Vagina (tissue), 2 donors: ENCODE measurements around the gene TMEM190. TPM values are rescaled to one million over a fixed set of nuclear protein-coding genes. Genes with fewer than 3 reads are reported as not detected.
A peak's percentile ranks its signal among the peaks of the same experiment; 100 is the strongest.

Experiments
- DNase-seq, 2 donors: peaks; one replicate each; pipeline ENCODE4 v3.0.0-alpha.2; 2017; ENCODE audit errors: extremely low spot score in 2 of 2
- H3K27ac ChIP-seq: fragments of 200-600 bp; sonication (generic); one replicate; pipeline ENCODE4 v1.5.1; 2019
- H3K27me3 ChIP-seq: fragments of 200-600 bp; sonication (generic); one replicate; pipeline ENCODE4 v1.5.1; 2019
- H3K36me3 ChIP-seq, 2 donors: fragments of 200-600 bp; sonication (generic); one replicate each; pipeline ENCODE4 v1.5.1; 2017 to 2019
- H3K4me1 ChIP-seq: fragments of 200-600 bp; sonication (generic); one replicate; pipeline ENCODE4 v1.5.1; 2019
- H3K4me3 ChIP-seq, 2 donors: fragments of 200-600 bp; sonication (generic); 1 replicate in 1 of 2; 2 replicates in 1 of 2; pipeline ENCODE4 v1.5.1; 2016 to 2019
- H3K9me3 ChIP-seq: fragments of 200-600 bp; sonication (generic); one replicate; pipeline ENCODE4 v1.5.1; 2019
- POLR2A ChIP-seq, 2 donors: fragments of 450-650 bp; IDR thresholded peaks; one replicate each; pipeline ENCODE4 v1.6.1; 2017; ENCODE audit warnings: antibody characterized with exemption in 2 of 2, mild to moderate bottlenecking in 2 of 2, moderate library complexity in 2 of 2
- POLR2AphosphoS5 ChIP-seq, 2 donors: sonication (generic); formaldehyde crosslinking; IDR thresholded peaks; one replicate each; pipeline ENCODE4 v1.9.0; 2017; ENCODE audit warnings: antibody characterized with exemption in 2 of 2, mild to moderate bottlenecking in 2 of 2, low read depth in 1 of 2; ENCODE audit not compliant: insufficient read depth in 1 of 2
- intact Hi-C: fragments of 100-400 bp; cut with DNase I; formaldehyde crosslinking; loops from one replicate; pipeline ENCODE4 v1.15.1; 2023
- total RNA-seq: library from RNA; depleted of rRNA; stranded (reverse); fragments of >200 nt; gene quantifications from one replicate; pipeline ENCODE4 v1.2.3, GENCODE V29; 2016
- TF ChIP-seq, protein P1 (sequence below), 3 experiments: fragments of 450-650 bp in 2 of 3; fragments of 200-600 bp in 1 of 3; sonication (generic) in 1 of 3; IDR thresholded peaks; one replicate each; pipeline ENCODE4 v1.5.1; 2017 to 2019; ENCODE audit warnings: antibody characterized with exemption in 3 of 3, mild to moderate bottlenecking in 2 of 3, moderate library complexity in 2 of 3

TMEM190 gene
- total RNA-seq, 1 donor from 2014 or later, result not detected

DNA sequence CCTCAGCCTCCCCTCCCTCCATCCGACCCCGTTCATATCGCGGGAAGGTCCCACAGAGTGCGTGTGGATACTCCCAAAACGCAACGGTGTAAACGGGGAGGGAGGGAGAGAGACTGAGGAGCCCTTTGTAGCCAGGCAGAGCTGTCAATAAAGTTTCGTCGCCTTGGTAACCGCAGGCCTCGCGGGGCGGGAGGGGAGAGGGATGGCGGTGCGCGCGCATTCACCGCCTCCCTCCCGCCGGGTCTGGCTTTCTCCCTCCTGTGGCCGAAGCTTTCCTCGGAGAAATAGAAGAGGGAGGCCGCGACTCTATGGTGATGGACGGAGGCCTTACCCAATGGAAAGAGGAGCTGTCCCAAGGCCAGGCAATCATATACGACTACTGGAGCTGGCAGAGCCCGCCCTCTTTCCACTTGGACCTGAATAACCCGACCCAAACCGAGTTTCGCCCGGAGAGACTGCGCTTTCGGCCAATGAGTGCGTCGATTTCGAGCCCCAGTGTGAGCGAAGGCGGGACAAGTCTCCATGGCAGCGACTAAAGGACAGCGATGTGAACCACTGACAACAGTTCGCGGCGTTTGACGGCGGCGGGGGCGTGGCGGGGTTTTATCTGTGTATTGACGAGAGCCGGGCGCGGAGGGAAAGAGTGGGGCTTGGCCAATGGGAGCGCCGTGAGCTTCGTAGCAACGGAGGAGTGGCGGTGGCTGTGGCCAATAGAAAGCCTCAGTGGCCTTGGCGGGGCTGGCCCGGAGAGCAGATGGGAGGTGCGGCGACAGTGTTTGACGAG is 37.3 kb upstream of the TMEM190 start, which contains the start of gene KMT5C:
TSS of gene KMT5C (plus strand) at position 772 of the 784 bp plus-strand sequence. CDS start 2,061 bp downstream, outside the sequence.
- Histone ChIP-seq H3K27me3 (no peaks in the 10 kb centered on the region), H3K4me1 (peaks cover 28% of the 10 kb centered on the region), H3K9me3 (no peaks in the 10 kb centered on the region), H3K36me3 (no peaks in the 10 kb centered on the region), H3K4me3 (peak within 1 kb of the TSS; percentile 61 to 68), H3K27ac (peak within 1 kb of the TSS; percentile 93)
- TF ChIP-seq POLR2A (IDR thresholded peaks at IDR 0.05), result peak in 1 of 2 donors; percentile 52
- TF ChIP-seq POLR2AphosphoS5 (IDR thresholded peaks at IDR 0.05; ENCODE audit: insufficient read depth in 1 of 2, low read depth in 1 of 2), result peak; percentile 88 to 89
- TF ChIP-seq, protein P1, sequence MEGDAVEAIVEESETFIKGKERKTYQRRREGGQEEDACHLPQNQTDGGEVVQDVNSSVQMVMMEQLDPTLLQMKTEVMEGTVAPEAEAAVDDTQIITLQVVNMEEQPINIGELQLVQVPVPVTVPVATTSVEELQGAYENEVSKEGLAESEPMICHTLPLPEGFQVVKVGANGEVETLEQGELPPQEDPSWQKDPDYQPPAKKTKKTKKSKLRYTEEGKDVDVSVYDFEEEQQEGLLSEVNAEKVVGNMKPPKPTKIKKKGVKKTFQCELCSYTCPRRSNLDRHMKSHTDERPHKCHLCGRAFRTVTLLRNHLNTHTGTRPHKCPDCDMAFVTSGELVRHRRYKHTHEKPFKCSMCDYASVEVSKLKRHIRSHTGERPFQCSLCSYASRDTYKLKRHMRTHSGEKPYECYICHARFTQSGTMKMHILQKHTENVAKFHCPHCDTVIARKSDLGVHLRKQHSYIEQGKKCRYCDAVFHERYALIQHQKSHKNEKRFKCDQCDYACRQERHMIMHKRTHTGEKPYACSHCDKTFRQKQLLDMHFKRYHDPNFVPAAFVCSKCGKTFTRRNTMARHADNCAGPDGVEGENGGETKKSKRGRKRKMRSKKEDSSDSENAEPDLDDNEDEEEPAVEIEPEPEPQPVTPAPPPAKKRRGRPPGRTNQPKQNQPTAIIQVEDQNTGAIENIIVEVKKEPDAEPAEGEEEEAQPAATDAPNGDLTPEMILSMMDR (IDR thresholded peaks at IDR 0.05), result peak in 2 of 3 experiments; percentile 9 to 36
- peak; percentile 100 for DNase-seq
- intact Hi-C loops, result no loop called here

DNA sequence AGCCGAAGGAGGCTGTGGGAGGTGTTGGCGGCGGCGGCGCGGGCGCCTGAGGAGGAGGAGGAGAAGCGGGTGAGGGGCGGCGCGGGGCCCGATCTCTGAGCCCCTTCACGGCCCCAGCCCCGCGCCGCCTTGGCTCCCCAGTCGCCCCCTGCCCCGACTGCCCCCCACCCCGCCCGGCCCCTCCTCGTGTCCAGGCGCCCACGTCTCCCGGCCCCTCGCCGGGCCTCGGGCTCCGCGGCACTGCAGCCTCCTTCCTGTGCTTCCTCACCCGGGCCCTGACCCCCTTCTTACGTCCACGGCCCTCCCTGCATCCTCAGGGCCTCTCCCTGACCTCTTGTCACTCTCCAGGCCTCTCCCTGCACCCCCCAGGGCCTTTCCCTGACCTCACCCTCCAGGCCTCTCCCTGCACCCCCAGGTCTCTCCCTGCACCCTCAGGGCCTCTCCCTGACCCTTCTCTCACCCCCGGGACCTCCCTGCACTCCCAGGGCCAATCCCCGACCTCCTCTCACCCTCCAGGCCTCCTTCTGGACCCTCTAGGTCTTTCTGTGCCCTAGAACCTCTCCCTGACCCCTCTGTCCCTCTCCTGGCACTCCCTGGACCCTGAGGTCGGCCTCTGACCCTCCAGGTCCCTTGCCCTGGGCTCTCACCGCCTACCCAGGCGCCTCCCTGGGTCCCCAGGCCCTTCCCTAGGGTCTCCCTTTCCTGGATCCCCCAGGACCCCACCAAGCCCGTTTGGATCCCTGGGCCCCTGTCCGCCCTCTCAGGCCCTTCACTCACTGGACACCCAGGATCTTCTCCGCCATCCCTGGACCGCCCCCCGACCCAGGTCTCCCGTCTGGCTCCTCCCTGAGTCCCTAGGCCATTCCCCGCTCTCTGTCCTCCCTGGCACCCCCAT is 36.5 kb upstream of the TMEM190 start:
- intact Hi-C loops, result loop anchor here (2.0 kb wide), 1 partner anchor 45 kb away; the partner anchor contains the start of genes RPL28 and TMEM238
- Histone ChIP-seq H3K9me3 (no peaks in the 10 kb centered on the region), H3K4me3 (peak overlapping the region; percentile 61 to 68), H3K27me3 (no peaks in the 10 kb centered on the region), H3K27ac (peak overlapping the region; percentile 84), H3K4me1 (peaks cover 29% of the 10 kb centered on the region), H3K36me3 (no peaks in the 10 kb centered on the region)
- no peak for TF ChIP-seq POLR2AphosphoS5 (IDR thresholded peaks at IDR 0.05; ENCODE audit: insufficient read depth in 1 of 2, low read depth in 1 of 2)
- TF ChIP-seq POLR2A (IDR thresholded peaks at IDR 0.05), result peak in 1 of 2 donors; percentile 93
- no peak for DNase-seq

DNA sequence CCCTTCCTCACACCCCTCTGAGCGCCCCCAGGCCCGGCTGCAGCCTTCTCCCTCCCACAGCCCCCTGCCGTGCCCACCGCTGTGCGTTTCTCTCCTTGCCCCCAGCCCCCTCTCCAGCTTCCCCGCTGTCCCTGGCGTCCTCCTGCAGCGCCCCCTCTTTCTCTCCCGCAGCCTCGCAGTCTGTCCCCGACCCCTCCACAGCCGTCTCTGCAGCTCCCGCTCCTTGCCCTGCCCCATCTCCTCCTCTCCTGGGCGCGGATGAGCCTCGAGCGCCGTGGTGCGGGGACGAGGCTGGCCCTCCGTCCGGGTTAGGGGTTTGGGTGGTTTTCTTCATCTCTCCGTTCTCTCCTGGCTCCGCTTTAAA is 35.9 kb upstream of the TMEM190 start:
- Histone ChIP-seq H3K4me3 (peak overlapping the region; percentile 61 to 68), H3K27ac (peak overlapping the region; percentile 84), H3K4me1 (peaks cover 36% of the 10 kb centered on the region), H3K27me3 (no peaks in the 10 kb centered on the region), H3K9me3 (no peaks in the 10 kb centered on the region), H3K36me3 (no peaks in the 10 kb centered on the region)
- no peak for TF ChIP-seq POLR2A (IDR thresholded peaks at IDR 0.05)
- TF ChIP-seq, protein P1 (IDR thresholded peaks at IDR 0.05), result no peak
- no peak for TF ChIP-seq POLR2AphosphoS5 (IDR thresholded peaks at IDR 0.05; ENCODE audit: insufficient read depth in 1 of 2, low read depth in 1 of 2)
- no peak for DNase-seq
- intact Hi-C loops, result loop anchor here (2.0 kb wide), 1 partner anchor 44 kb away; the partner anchor contains the start of genes RPL28 and TMEM238

DNA sequence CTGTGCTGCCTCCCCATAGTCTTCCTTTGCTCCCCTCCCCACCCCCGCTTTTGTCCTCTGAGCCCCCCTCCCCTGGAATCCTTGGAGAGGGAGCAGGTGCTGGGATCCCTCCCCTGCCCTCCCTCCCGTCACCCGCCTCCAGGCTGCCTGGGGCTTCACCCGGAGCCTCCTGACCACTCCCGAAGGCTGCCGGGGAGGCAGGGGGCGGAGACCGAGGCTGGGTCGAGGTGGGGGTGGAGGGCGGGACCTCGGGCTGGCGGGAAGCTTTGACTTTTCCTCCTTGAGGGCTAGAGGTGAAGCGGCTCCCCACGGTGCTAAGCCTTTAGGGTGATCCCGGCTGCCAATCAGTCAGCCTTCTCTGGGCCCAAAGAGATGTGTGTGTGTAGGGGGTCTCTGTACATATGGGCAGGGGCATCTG is 35.4 kb upstream of the TMEM190 start:
- H3K9me3 ChIP-seq, result no peaks in the 10 kb centered on the region
- no peaks in the 10 kb centered on the region for H3K27me3 ChIP-seq
- peak overlapping the region; percentile 61 to 68 for H3K4me3 ChIP-seq
- no peaks in the 10 kb centered on the region for H3K36me3 ChIP-seq
- intact Hi-C loops, result loop anchor here (2.0 kb wide), 1 partner anchor 44 kb away; the partner anchor contains the start of genes RPL28 and TMEM238
- H3K4me1 ChIP-seq, result peaks cover 37% of the 10 kb centered on the region
- peak overlapping the region; percentile 84 for H3K27ac ChIP-seq
- TF ChIP-seq POLR2A (IDR thresholded peaks at IDR 0.05), result no peak
- no peak for TF ChIP-seq POLR2AphosphoS5 (IDR thresholded peaks at IDR 0.05; ENCODE audit: insufficient read depth in 1 of 2, low read depth in 1 of 2)
- TF ChIP-seq, protein P1 (IDR thresholded peaks at IDR 0.05), result no peak
- no peak for DNase-seq
